HL-60/S4 treated with retinoic acid at 250 ng/mL for 4 days and 3 days (cell line): ENCODE data around the gene CCNT2.
"Not testable (repeated sequence)": the region's sequence is repeated elsewhere in the genome, so short reads cannot be mapped to it uniquely, and the experiment has no call there.

ENCODE experiments used
- in situ Hi-C: fragments of 300-500 bp; cut with MboI; formaldehyde crosslinking; loops from 2 replicates; pipeline ENCODE4 v1.7.0; 2022; ENCODE audit warnings: low sequenced_read_pairs

The CCNT2 gene

GRCh38 chr2:134973241-134974138 lies 54.9 kb downstream of the CCNT2 start:
- in situ Hi-C loops: no loop called here

DNA sequence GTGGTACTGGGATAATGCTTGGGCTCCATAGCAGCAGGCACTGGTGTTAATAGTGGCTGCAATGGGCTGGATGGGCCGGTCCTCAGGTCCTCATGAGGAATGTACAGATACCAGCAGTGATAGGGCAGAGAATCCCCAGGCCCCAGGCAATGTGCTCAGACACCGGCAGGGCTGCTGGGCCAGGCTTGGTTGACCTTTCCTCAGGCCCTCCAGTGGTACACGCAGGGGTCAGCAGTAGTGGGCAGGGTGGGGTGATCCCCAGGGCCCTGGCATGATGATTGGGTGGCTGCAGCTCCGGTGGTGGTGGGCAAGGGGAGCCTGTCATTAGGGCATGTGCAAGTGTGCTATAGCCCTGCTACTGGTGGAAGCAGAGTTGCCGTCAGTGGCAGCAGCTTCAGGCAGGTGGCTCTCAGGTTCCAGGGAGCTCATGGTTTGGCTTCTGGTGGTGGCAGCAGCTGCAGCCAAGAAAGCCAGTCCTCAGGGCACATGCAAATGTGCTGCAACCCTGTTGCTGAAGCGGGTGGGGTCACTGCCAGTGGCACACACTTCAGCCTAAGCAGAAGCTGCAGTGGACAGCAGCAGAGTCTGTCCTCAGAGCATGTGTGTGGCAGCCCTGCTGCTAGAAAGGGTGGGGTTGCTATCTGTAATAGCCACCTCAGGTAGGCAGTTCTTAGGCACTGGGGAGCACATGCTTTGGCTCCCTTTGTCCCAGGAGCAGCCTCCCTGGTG lies 56.8 kb downstream of the CCNT2 start:
- in situ Hi-C loops: no loop called here

GRCh38 chr2:134976074-134976702 lies 57.6 kb downstream of the CCNT2 start:
- in situ Hi-C loops: no loop called here

DNA sequence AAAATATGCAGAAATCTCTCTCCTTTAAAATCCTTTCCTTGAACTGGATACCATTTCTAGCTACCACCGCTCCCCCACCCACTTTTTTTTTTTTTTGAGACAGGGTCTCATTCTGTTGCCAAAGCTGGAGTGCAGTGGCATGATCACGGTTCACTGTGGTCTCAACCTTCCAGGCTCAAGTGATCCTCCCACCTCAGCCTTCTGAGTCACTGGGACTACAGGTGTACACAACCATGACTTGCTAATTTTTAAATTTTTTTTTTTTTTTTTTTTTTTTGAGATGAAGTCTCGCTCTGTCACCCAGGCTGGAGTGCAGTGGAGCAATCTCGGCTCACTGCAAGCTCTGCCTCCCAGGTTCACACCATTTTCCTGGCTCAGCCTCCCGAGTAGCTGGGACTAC lies 58.5 kb downstream of the CCNT2 start:
- in situ Hi-C loops: not testable (repeated sequence)

DNA sequence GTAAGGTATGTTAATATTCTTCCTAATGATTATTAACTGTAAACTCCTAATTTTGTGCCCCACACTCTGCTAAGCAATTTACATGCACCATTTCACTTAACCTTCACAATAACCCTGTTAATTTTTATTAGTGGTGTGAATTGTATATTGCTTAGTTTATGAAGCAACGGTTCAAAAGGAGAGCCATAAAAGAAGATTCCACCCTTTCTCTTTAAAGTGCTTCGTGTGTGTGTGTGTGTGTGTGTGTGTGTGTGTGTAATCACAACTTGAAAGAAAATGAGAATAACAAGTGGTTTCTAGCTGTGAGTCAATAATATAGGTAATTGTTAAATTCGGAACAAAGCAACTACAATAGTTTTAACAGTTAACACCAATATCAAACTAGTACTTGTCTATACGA lies 60.6 kb downstream of the CCNT2 start:
- in situ Hi-C loops: no loop called here

DNA sequence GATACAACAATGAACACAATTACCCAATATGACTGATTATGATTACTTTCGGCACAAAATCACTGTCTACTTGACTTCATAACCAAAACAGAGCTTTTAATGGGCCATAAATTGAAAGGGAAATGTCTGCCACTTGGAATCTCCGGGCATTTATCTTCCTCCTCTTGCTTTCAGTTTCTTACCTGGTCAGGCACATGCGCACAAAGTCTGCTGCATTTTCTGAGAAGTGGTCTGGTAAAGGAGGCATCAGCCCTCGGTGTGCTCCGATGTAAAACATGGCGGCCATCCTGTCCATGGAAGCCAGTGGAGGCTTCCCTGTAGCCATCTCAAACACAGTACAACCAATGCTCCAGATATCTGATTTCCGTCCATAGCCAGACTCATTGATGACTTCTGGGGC lies 62.0 kb downstream of the CCNT2 start:
- in situ Hi-C loops: no loop called here

GRCh38 chr2:134982603-134983002 lies 64.0 kb downstream of the CCNT2 start:
- in situ Hi-C loops: no loop called here

- in situ Hi-C loops: no loop called here
These were observed 66.4 kb downstream of the CCNT2 start for GRCh38 chr2:134985061-134985460.

- in situ Hi-C loops: no loop called here
These were observed 70.5 kb downstream of the CCNT2 start for GRCh38 chr2:134988994-134989605.

DNA sequence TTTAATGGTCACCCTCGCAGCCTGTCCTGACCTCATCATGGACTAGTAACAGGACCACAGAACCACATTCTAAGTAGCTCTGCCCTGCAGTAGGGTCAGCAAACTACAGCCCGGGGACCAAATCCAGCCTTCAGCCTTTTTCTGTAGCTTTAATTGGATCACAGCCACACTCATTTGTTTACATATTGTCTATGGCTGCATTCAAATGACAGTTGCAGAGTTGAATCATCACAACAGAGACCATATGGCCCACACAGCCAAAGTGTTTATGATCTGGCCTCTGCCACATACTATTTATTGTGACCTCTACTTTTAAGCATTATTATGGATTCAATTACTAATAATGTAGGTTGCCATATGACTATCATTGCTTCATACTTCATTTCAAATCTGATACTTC lies 80.9 kb downstream of the CCNT2 start:
- in situ Hi-C loops: no loop called here

DNA sequence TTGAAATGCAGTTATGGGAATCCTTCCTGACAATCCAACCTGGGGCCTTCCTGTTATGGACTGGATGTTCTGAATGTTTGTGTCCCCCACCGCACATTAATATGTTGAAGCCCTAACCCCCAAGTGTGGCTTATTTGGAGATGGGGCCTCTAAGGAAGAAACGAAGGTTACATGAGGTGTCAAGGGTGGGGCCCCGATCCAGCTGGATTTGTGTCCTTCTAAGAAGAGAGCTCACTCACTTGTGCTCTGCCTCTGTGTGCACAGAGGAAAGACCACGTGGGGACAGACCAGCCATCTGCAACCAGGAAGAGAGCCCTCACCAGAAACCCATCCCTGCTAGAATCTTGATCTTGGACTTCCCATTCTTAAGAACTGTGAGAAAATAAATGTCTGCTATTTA lies 84.2 kb downstream of the CCNT2 start:
- in situ Hi-C loops: loop anchor here (25.0 kb wide), 1 partner anchor 709 kb away; no protein-coding TSS in a partner anchor

GRCh38 chr2:135004005-135004746 lies 85.6 kb downstream of the CCNT2 start:
- in situ Hi-C loops: loop anchor here (25.0 kb wide), 1 partner anchor 708 kb away; no protein-coding TSS in a partner anchor

- in situ Hi-C loops: loop anchor here (25.0 kb wide), 1 partner anchor 707 kb away; no protein-coding TSS in a partner anchor
These were observed 87.1 kb downstream of the CCNT2 start for GRCh38 chr2:135005753-135006152.
